HEK293 (cell line): ENCODE results near the gene SLC16A7.

Source experiments
- CTCF ChIA-PET: fragments of 350-600 bp; formaldehyde crosslinking; extraction: SDS; loops from one replicate; lab custom pipeline; 2021; ENCODE audit warnings: antibody characterized with exemption; lab: Yijun Ruan, JAX
- POLR2A ChIA-PET: fragments of 300-600 bp; formaldehyde crosslinking; extraction: SDS; loops from one replicate; lab custom pipeline; 2020; ENCODE audit warnings: antibody characterized with exemption, inconsistent platforms; lab: Yijun Ruan, JAX
- H3K27ac ChIP-seq: fragments of 200-500 bp; sonication (Bioruptor generic); 2 replicates; pipeline ENCODE4 v1.5.1; 2014; ENCODE audit warnings: low read depth, low read length, control low read depth, inconsistent platforms; ENCODE audit errors: extremely low read depth
- H3K36me3 ChIP-seq, 2 experiments: fragments of 200-500 bp in 1 of 2; sonication (Bioruptor generic) in 1 of 2; 1 replicate in 1 of 2; 2 replicates in 1 of 2; pipeline ENCODE4 v1.5.1; 2014 to 2017; ENCODE audit warnings: inconsistent platforms in 2 of 2, low read length in 2 of 2; ENCODE audit not compliant: control insufficient read depth in 2 of 2, insufficient read depth in 1 of 2
- H3K4me1 ChIP-seq: fragments of 200-500 bp; sonication (Bioruptor generic); 2 replicates; pipeline ENCODE4 v1.5.1; 2014; ENCODE audit warnings: mild to moderate bottlenecking, low read length, inconsistent platforms; ENCODE audit not compliant: control insufficient read depth, insufficient read depth
- H3K4me3 ChIP-seq: 2 replicates; pipeline ENCODE4 v1.5.1; 2011; ENCODE audit warnings: low read depth, mild to moderate bottlenecking, control low read depth, low read length, moderate library complexity
- H3K9me3 ChIP-seq: fragments of 200-500 bp; sonication (Bioruptor generic); 2 replicates; pipeline ENCODE4 v1.5.1; 2014; ENCODE audit warnings: low read depth, low read length, inconsistent platforms; ENCODE audit not compliant: control insufficient read depth, insufficient read depth
- ELK4 ChIP-seq: IDR thresholded peaks from 2 replicates; pipeline ENCODE4 v1.6.1; 2011; ENCODE audit warnings: mild to moderate bottlenecking, low read depth, low read length, borderline replicate concordance
- GLIS2 ChIP-seq: fragments of 450-650 bp; formaldehyde crosslinking; IDR thresholded peaks from 2 replicates; pipeline ENCODE4 v1.5.1; 2016; ENCODE audit warnings: missing biosample characterization, missing genetic modification characterization
- HIC1 ChIP-seq: fragments of 450-650 bp; formaldehyde crosslinking; IDR thresholded peaks from 2 replicates; pipeline ENCODE4 v1.5.1; 2016; ENCODE audit warnings: missing biosample characterization, missing genetic modification characterization
- HOXD13 ChIP-seq: sonication (generic); formaldehyde crosslinking; IDR thresholded peaks from 2 replicates; pipeline ENCODE4 v1.8.0; 2022; ENCODE audit warnings: missing genetic modification reagents, borderline replicate concordance
- IKZF3 ChIP-seq: fragments of 450-650 bp; IDR thresholded peaks from 2 replicates; pipeline ENCODE4 v1.5.0; 2018; ENCODE audit warnings: missing biosample characterization, mild to moderate bottlenecking, missing genetic modification characterization, moderate library complexity
- MEIS1 ChIP-seq: sonication (generic); formaldehyde crosslinking; IDR thresholded peaks from 2 replicates; pipeline ENCODE4 v1.8.1; 2022; ENCODE audit warnings: missing genetic modification reagents, mild to moderate bottlenecking, borderline replicate concordance
- MZF1 ChIP-seq: fragments of 450-650 bp; formaldehyde crosslinking; IDR thresholded peaks from 2 replicates; pipeline ENCODE4 v1.5.1; 2017; ENCODE audit warnings: missing biosample characterization, missing genetic modification characterization, borderline replicate concordance
- OSR2 ChIP-seq: fragments of 450-650 bp; formaldehyde crosslinking; IDR thresholded peaks from 2 replicates; pipeline ENCODE4 v1.5.1; 2016; ENCODE audit warnings: missing biosample characterization, missing genetic modification characterization
- OVOL3 ChIP-seq: fragments of 450-650 bp; formaldehyde crosslinking; IDR thresholded peaks from 2 replicates; pipeline ENCODE4 v1.5.1; 2016; ENCODE audit warnings: missing biosample characterization, missing genetic modification characterization
- RBAK ChIP-seq: fragments of 450-650 bp; formaldehyde crosslinking; IDR thresholded peaks from 2 replicates; pipeline ENCODE4 v1.5.1; 2016; ENCODE audit warnings: missing biosample characterization, missing genetic modification characterization
- SALL2 ChIP-seq: fragments of 450-650 bp; formaldehyde crosslinking; IDR thresholded peaks from 2 replicates; pipeline ENCODE4 v1.5.0; 2017; ENCODE audit warnings: missing biosample characterization, mild to moderate bottlenecking, missing genetic modification characterization, borderline replicate concordance
- SP7 ChIP-seq: fragments of 450-650 bp; formaldehyde crosslinking; IDR thresholded peaks from 2 replicates; pipeline ENCODE4 v1.5.1; 2016; ENCODE audit warnings: missing biosample characterization, missing genetic modification characterization
- TRIM28 ChIP-seq: IDR thresholded peaks from 2 replicates; pipeline ENCODE4 v1.6.1; 2011; ENCODE audit warnings: low read length, control low read depth, borderline replicate concordance
- ZBTB48 ChIP-seq: fragments of 450-650 bp; formaldehyde crosslinking; IDR thresholded peaks from 2 replicates; pipeline ENCODE4 v1.5.1; 2016; ENCODE audit warnings: missing biosample characterization, missing genetic modification characterization
- ZFHX2 ChIP-seq: fragments of 450-650 bp; formaldehyde crosslinking; conservative IDR thresholded peaks from 2 replicates; pipeline ENCODE4 v1.5.1; 2016; ENCODE audit warnings: missing biosample characterization, missing genetic modification characterization
- ZNF146 ChIP-seq: fragments of 450-650 bp; formaldehyde crosslinking; IDR thresholded peaks from 2 replicates; pipeline ENCODE4 v1.5.1; 2016; ENCODE audit warnings: missing biosample characterization, missing genetic modification characterization
- ZNF155 ChIP-seq: fragments of 450-650 bp; formaldehyde crosslinking; IDR thresholded peaks from 2 replicates; pipeline ENCODE4 v1.5.1; 2016; ENCODE audit warnings: missing biosample characterization, missing genetic modification characterization
- ZNF19 ChIP-seq: fragments of 450-650 bp; formaldehyde crosslinking; IDR thresholded peaks from 2 replicates; pipeline ENCODE4; 2016; ENCODE audit warnings: missing biosample characterization, missing genetic modification characterization, low read depth
- ZNF211 ChIP-seq: fragments of 450-650 bp; formaldehyde crosslinking; IDR thresholded peaks from 2 replicates; pipeline ENCODE4 v1.5.1; 2016; ENCODE audit warnings: low read depth, missing biosample characterization, missing genetic modification characterization
- ZNF26 ChIP-seq: fragments of 450-650 bp; formaldehyde crosslinking; IDR thresholded peaks from 2 replicates; pipeline ENCODE4 v1.5.1; 2016; ENCODE audit warnings: missing biosample characterization, missing genetic modification characterization
- ZNF280D ChIP-seq: fragments of 450-650 bp; formaldehyde crosslinking; IDR thresholded peaks from 2 replicates; pipeline ENCODE4 v1.5.1; 2016; ENCODE audit warnings: missing biosample characterization, missing genetic modification characterization
- ZNF302 ChIP-seq: fragments of 450-650 bp; formaldehyde crosslinking; IDR thresholded peaks from 2 replicates; pipeline ENCODE4 v1.5.1; 2016; ENCODE audit warnings: missing biosample characterization, missing genetic modification characterization, low read depth
- ZNF311 ChIP-seq: fragments of 450-650 bp; formaldehyde crosslinking; IDR thresholded peaks from 2 replicates; pipeline ENCODE4 v1.5.1; 2017; ENCODE audit warnings: missing biosample characterization, missing genetic modification characterization, borderline replicate concordance
- ZNF335 ChIP-seq: fragments of 450-650 bp; formaldehyde crosslinking; conservative IDR thresholded peaks from 2 replicates; pipeline ENCODE4 v1.5.1; 2016; ENCODE audit warnings: missing biosample characterization, missing genetic modification characterization
- ZNF398 ChIP-seq: fragments of 450-650 bp; formaldehyde crosslinking; IDR thresholded peaks from 2 replicates; pipeline ENCODE4 v1.5.1; 2017; ENCODE audit warnings: missing biosample characterization, missing genetic modification characterization
- ZNF580 ChIP-seq: fragments of 450-650 bp; formaldehyde crosslinking; IDR thresholded peaks from 2 replicates; pipeline ENCODE4 v1.5.1; 2016; ENCODE audit warnings: missing biosample characterization, missing genetic modification characterization
- ZNF664 ChIP-seq: fragments of 450-650 bp; formaldehyde crosslinking; IDR thresholded peaks from 2 replicates; pipeline ENCODE4 v1.5.1; 2016; ENCODE audit warnings: missing biosample characterization, missing genetic modification characterization
- ZNF768 ChIP-seq: fragments of 450-650 bp; formaldehyde crosslinking; IDR thresholded peaks from 2 replicates; pipeline ENCODE4 v1.5.1; 2018; ENCODE audit warnings: missing biosample characterization, mild to moderate bottlenecking, missing genetic modification characterization
- ZNF785 ChIP-seq: fragments of 450-650 bp; formaldehyde crosslinking; IDR thresholded peaks from 2 replicates; pipeline ENCODE4 v1.5.1; 2016; ENCODE audit warnings: missing biosample characterization, missing genetic modification characterization
- ZNF837 ChIP-seq: fragments of 450-650 bp; formaldehyde crosslinking; IDR thresholded peaks from 2 replicates; pipeline ENCODE4 v1.5.1; 2016; ENCODE audit warnings: missing biosample characterization, missing genetic modification characterization

SLC16A7 gene

GRCh38 chr12:59823567-59823966 lies 227.7 kb downstream of the SLC16A7 start:
- H3K4me1 ChIP-seq, result no peaks in the 10 kb centered on the region
- POLR2A ChIA-PET, result no interaction called here
- H3K9me3 ChIP-seq, result no peaks in the 10 kb centered on the region
- H3K4me3 ChIP-seq, result no peak overlapping the region
- no peak overlapping the region for H3K27ac ChIP-seq
- CTCF ChIA-PET, result no interaction called here
- TF ChIP-seq RBAK (tag by site-specific recombination) (no peak), ZNF768 (no peak), ZNF335 (tag by site-specific recombination) (no peak), OSR2 (no peak), ZNF26 (no peak), ZFHX2 (no peak), ELK4 (no peak), ZBTB48 (tag by site-specific recombination) (no peak), SALL2 (no peak), MEIS1 (CRISPR knock-in tag) (no peak), ZNF785 (tag by site-specific recombination) (no peak), ZNF146 (tag by site-specific recombination) (no peak), HOXD13 (no peak), ZNF580 (tag by site-specific recombination) (no peak), ZNF211 (no peak), OVOL3 (tag by site-specific recombination) (no peak), ZNF19 (no peak), GLIS2 (no peak), HIC1 (tag by site-specific recombination) (no peak), ZNF398 (tag by site-specific recombination) (no peak)
- no peaks in the 10 kb centered on the region for H3K36me3 ChIP-seq

- TF ChIP-seq ZNF280D (tag by site-specific recombination) (no peak), ZNF335 (tag by site-specific recombination) (no peak), ZNF664 (tag by site-specific recombination) (no peak), MZF1 (tag by site-specific recombination) (no peak), IKZF3 (tag by site-specific recombination) (no peak), ZNF837 (tag by site-specific recombination) (no peak), ZNF302 (tag by site-specific recombination) (no peak), ZNF311 (tag by site-specific recombination) (no peak), TRIM28 (no peak), ZNF155 (tag by site-specific recombination) (no peak), SP7 (tag by site-specific recombination) (no peak)
- TF ChIP-seq, all 188 proteins: peak for 0
- ChIA-PET POLR2A (no interaction called here), CTCF (no interaction called here)
- H3K4me3 ChIP-seq, result no peak overlapping the region
- H3K4me1 ChIP-seq, result no peaks in the 10 kb centered on the region
- H3K36me3 ChIP-seq, result no peaks in the 10 kb centered on the region
- no peaks in the 10 kb centered on the region for H3K9me3 ChIP-seq
- no peak overlapping the region for H3K27ac ChIP-seq
Observed at GRCh38 chr12:59827767-59828166, 231.9 kb downstream of the SLC16A7 start.
